Muscle layer of colon (tissue), 2 donors: ENCODE measurements around the gene BEX1.
"Not testable (repeated sequence)": the region's sequence is repeated elsewhere in the genome, so short reads cannot be mapped to it uniquely, and the experiment has no call there.

Source experiments
- H3K27ac ChIP-seq: one replicate; pipeline ENCODE4 v1.7.0; 2013; ENCODE audit warnings: low read depth, mild to moderate bottlenecking, low read length, moderate library complexity
- H3K27me3 ChIP-seq, 2 donors: one replicate each; pipeline ENCODE4 v1.7.0; 2013; ENCODE audit warnings: low read length in 2 of 2, mild to moderate bottlenecking in 2 of 2; ENCODE audit not compliant: insufficient read depth in 2 of 2, control insufficient read depth in 1 of 2
- H3K36me3 ChIP-seq: one replicate; pipeline ENCODE4 v1.7.0; 2013; ENCODE audit warnings: mild to moderate bottlenecking, low read length; ENCODE audit not compliant: insufficient read depth
- H3K4me1 ChIP-seq: one replicate; pipeline ENCODE4 v1.7.0; 2013; ENCODE audit warnings: mild to moderate bottlenecking, low read length; ENCODE audit not compliant: insufficient read depth
- H3K4me3 ChIP-seq, 2 donors: one replicate each; pipeline ENCODE4 v1.7.0; 2013; ENCODE audit warnings: low read length in 2 of 2, low read depth in 1 of 2, mild to moderate bottlenecking in 1 of 2, moderate library complexity in 1 of 2
- H3K9ac ChIP-seq: one replicate; pipeline ENCODE4 v1.7.0; 2013; ENCODE audit warnings: low read length
- H3K9me3 ChIP-seq: one replicate; pipeline ENCODE4 v1.7.0; 2013; ENCODE audit warnings: mild to moderate bottlenecking, low read length
- donor health status: abdominal sarcoma.
- donor health status: Adenocarcinoma of cecum.

The BEX1 gene

DNA sequence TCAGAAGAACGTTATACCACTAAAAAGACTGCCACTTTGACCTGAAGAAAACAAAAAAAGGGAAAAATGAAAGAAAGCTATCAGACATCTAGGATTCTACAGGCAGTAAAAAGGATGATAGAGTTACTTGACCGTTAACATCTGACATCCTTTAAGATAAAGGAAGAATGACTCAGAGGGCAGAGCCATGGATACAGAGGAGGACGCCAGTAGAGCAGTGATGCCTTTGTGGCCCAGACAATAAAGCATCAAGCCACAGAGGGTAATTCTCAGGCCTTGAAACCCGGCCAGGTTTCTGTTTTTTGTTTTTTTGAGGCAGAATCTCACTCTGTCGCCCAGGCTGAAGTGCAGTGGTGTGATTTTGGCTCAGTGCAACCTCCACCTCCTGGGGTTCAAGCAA lies 9.5 kb upstream of the BEX1 start:
- H3K36me3 ChIP-seq: no peaks in the 10 kb centered on the region
- H3K27me3 ChIP-seq: no peaks in the 10 kb centered on the region
- no peaks in the 10 kb centered on the region for H3K4me1 ChIP-seq
- H3K27ac ChIP-seq: no peak overlapping the region
- no peaks in the 10 kb centered on the region for H3K9me3 ChIP-seq
- H3K4me3 ChIP-seq: no peak overlapping the region
- H3K9ac ChIP-seq: no peak overlapping the region

DNA sequence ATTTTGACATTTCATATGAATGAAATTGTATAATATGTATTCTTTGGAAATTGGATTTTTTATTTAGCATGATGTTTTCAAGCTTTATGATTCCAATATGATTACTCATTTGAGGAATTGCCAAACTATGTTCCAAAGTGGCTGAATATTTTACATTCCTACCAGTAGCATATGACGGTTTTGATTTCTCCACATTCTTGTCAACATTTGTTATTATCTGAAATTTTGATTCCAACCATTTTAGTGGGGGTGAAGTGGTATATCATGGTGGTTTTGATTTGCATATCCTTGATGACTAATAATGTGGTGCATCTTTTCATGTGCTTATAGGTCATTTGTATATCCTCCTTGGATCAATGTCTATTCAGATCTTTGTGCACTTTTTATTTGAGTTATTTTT lies 2.6 kb upstream of the BEX1 start:
- Histone ChIP-seq H3K9me3 (no peaks in the 10 kb centered on the region), H3K9ac (no peak overlapping the region), H3K4me1 (no peaks in the 10 kb centered on the region), H3K36me3 (no peaks in the 10 kb centered on the region), H3K27me3 (no peaks in the 10 kb centered on the region), H3K4me3 (no peak overlapping the region), H3K27ac (no peak overlapping the region)

DNA sequence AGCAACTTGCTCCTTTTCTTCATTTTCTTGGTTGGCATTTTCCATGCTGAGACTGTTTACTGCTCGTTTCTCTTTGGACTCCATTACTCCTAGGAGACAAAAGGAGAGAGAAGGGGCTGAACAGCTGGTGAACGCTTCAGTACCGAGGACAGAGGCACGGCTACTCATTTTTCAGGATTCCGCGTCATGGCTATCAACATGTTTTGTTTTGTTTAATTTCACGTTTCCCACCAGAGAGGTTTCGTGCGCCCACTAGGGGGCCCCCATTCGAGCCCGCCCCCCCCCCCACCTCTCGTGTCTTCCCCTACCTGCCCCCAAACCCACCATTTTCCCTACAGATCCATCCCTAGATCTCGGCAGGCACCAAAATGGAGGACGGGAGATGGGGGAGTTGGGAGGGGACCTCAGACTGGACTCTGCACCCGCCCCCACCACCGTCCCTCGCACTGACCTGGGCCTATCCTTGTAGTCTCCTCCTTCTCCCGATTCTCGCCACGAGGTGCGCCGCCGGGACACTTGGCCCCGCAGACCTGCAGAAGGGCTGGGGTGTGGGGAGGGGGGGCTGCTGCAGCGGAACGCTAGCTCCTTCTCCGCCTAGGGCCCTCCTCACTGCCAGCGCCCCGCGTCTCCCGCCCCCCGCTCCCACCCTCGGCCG lies 653 bp downstream of the BEX1 start:
- Histone ChIP-seq H3K27ac (no peak overlapping the region), H3K9ac (no peak overlapping the region), H3K4me1 (no peaks in the 10 kb centered on the region), H3K27me3 (no peaks in the 10 kb centered on the region), H3K4me3 (no peak overlapping the region), H3K9me3 (no peaks in the 10 kb centered on the region), H3K36me3 (no peaks in the 10 kb centered on the region)

- Histone ChIP-seq H3K9ac (no peak overlapping the region), H3K9me3 (no peaks in the 10 kb centered on the region), H3K27me3 (no peaks in the 10 kb centered on the region), H3K36me3 (no peaks in the 10 kb centered on the region), H3K4me1 (no peaks in the 10 kb centered on the region), H3K4me3 (no peak overlapping the region), H3K27ac (no peak overlapping the region)
Measured at GRCh38 chrX:103061486-103061885, 2.5 kb downstream of the BEX1 start.

DNA sequence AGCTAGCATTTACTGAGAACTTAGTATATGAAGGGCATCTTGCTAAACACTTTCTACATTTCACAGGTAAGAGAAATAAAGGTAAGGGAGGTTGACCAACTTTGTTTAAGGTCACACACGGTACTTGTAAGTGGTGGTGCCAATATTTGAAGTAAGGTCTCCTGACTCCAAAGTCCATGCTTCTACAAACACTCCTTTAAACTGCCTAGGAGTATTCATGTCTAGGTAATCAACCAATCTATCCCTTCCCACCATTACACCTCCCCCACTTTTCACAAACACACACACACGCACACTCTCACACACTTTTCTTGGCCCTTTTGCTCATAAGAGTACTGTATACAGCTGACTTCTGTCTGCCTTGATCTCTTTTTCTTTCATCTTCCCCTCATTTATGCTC lies 7.1 kb downstream of the BEX1 start:
- Histone ChIP-seq H3K4me3 (no peak overlapping the region), H3K9me3 (no peaks in the 10 kb centered on the region), H3K36me3 (no peaks in the 10 kb centered on the region), H3K27ac (no peak overlapping the region), H3K9ac (no peak overlapping the region), H3K27me3 (no peaks in the 10 kb centered on the region), H3K4me1 (no peaks in the 10 kb centered on the region)

DNA sequence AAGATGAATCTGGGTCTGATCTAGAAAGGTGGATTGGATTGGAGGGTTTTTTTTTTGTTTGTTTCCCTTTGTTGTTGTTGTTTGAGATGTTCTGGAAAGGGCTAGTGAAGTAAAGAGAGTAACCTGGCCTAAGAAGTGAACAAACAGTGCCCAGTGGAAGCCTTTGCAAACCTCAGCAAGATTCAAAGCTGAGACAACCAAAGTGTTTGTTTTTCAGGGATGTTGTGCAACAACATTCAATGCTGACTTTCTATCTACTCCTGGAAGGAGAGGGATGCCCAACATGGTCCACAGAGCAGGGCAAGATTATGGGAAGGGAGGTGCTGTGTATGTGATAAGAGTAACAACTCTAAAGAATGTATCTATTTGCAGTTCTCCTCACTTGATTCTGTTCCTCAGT lies 11.3 kb downstream of the BEX1 start:
- H3K36me3 ChIP-seq: no peaks in the 10 kb centered on the region

DNA sequence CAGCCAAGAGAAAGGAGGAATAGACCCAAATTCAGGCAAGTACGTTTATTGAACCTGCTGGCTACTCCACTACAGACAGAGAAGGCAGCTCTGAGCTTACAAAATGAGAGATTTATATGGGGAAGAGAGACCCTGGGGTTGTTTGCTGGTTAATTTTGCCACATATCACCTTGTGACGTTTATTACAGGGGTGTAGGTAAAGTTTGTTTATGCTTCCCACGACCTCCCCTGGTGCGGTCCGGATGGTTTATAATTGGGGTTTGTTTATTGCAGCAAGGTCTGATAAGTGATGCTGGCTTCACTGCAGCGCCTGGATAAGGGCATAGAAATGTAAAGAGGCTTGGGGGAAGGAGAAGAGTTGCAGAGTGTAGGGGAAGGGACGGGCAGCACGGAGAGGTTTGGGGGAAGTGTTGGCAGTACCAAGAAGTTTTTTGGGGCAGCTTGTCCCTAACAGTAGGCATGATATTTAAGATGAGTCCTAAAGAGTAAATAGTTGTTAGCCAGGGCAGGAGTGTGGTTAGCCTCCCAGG lies 12.6 kb downstream of the BEX1 start:
- no peak overlapping the region for H3K27ac ChIP-seq
- no peak overlapping the region for H3K4me3 ChIP-seq
- H3K27me3 ChIP-seq: no peaks in the 10 kb centered on the region
- no peak overlapping the region for H3K9ac ChIP-seq
- H3K36me3 ChIP-seq: no peaks in the 10 kb centered on the region
- H3K4me1 ChIP-seq: no peaks in the 10 kb centered on the region
- H3K9me3 ChIP-seq: no peaks in the 10 kb centered on the region

More for the DNA sequence above, 11.3 kb downstream of the BEX1 start:
- H3K9me3 ChIP-seq: no peaks in the 10 kb centered on the region
- no peak overlapping the region for H3K9ac ChIP-seq
- H3K27ac ChIP-seq: no peak overlapping the region
- no peak overlapping the region for H3K4me3 ChIP-seq
- H3K4me1 ChIP-seq: no peaks in the 10 kb centered on the region
- H3K27me3 ChIP-seq: no peaks in the 10 kb centered on the region

- H3K27me3 ChIP-seq, H3K4me3 ChIP-seq, H3K9ac ChIP-seq, H3K36me3 ChIP-seq, H3K27ac ChIP-seq, H3K4me1 ChIP-seq, H3K9me3 ChIP-seq: not testable (repeated sequence)
Measured at GRCh38 chrX:103033371-103033770, 30.6 kb downstream of the BEX1 start.

DNA sequence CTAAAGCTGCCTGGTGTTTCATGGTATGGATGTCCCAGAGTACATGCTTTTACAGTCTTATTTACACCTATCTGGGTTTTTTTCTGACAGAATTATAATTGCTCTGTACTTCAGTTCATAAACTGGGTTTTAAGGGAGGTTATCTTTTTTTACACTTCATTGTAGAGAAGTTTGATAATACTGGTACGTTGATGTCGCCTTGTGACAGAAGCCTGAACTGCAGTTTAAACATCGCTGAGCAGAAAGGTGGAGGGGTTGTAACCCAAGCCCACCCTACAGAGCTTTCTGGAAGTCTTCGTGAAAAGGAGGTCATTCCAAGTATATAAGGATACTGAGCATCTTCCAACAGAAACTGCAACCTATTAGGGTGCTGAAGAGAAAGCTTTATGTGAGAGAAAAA lies 46.4 kb downstream of the BEX1 start:
- Histone ChIP-seq H3K27me3 (no peaks in the 10 kb centered on the region), H3K9me3 (no peaks in the 10 kb centered on the region), H3K9ac (no peak overlapping the region), H3K4me1 (no peaks in the 10 kb centered on the region), H3K36me3 (no peaks in the 10 kb centered on the region), H3K27ac (no peak overlapping the region), H3K4me3 (no peak overlapping the region)

DNA sequence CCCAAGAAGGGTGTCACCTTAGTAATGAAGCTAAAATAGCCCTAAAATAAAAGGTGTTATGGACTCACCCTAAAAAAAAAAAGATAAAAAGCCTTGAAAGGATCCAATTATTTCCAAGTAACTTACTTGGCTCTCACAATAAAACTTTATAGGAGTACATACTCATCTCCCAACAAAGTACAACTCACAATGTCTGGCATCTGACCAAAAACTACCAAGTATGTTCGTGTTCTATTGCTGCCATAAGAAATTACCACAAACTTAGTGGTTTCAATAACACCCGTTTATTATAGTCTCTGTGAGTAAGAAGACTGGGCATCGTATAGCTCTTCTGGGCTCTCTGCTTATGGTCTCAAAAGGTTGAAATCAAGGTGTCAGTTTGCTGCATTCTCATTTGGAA lies 51.0 kb downstream of the BEX1 start:
- H3K9me3 ChIP-seq: no peaks in the 10 kb centered on the region
- no peaks in the 10 kb centered on the region for H3K27me3 ChIP-seq
- no peak overlapping the region for H3K4me3 ChIP-seq
- no peaks in the 10 kb centered on the region for H3K4me1 ChIP-seq
- no peak overlapping the region for H3K27ac ChIP-seq
- H3K9ac ChIP-seq: no peak overlapping the region
- no peaks in the 10 kb centered on the region for H3K36me3 ChIP-seq
